HepG2 (cell line): ENCODE results near the gene NFX1. TPM values are rescaled to one million over a fixed set of nuclear protein-coding genes. Genes with fewer than 3 reads are reported as not detected.

ENCODE experiments used
- CHCHD3 ChIP-seq: sonication (generic); formaldehyde crosslinking; IDR thresholded peaks from 2 replicates; pipeline ENCODE4 v1.8.0; 2022; ENCODE audit warnings: mild to moderate bottlenecking, missing genetic modification reagents, moderate library complexity
- HINFP ChIP-seq: sonication (generic); formaldehyde crosslinking; IDR thresholded peaks from 2 replicates; pipeline ENCODE4 v1.4.0; 2020; ENCODE audit warnings: low read depth, mild to moderate bottlenecking, missing genetic modification reagents
- HMGXB4 ChIP-seq, 2 experiments: sonication (generic) in 1 of 2; formaldehyde crosslinking in 1 of 2; IDR thresholded peaks; 2 replicates each; pipeline versions ENCODE4 v1.4.0 to v1.6.1; 2018 to 2020; ENCODE audit warnings: missing genetic modification reagents in 2 of 2, borderline replicate concordance in 1 of 2, low read depth in 1 of 2, mild to moderate bottlenecking in 1 of 2, missing biosample characterization in 1 of 2
- KLF13 ChIP-seq: sonication (generic); formaldehyde crosslinking; IDR thresholded peaks from 2 replicates; pipeline ENCODE4 v1.4.0; 2020; ENCODE audit warnings: mild to moderate bottlenecking, missing genetic modification reagents
- SRSF1 ChIP-seq: fragments of 200-400 bp; formaldehyde crosslinking; optimal IDR thresholded peaks from 2 replicates; pipeline ENCODE3; 2017; ENCODE audit warnings: mild to moderate bottlenecking, low read depth, low read length, moderate library complexity
- USF2 ChIP-seq, 2 experiments: sonication (generic) in 1 of 2; formaldehyde crosslinking in 1 of 2; IDR thresholded peaks; 2 replicates each; pipeline versions ENCODE4 v1.5.1 to v1.6.1; 2011 to 2020; ENCODE audit warnings: borderline replicate concordance in 1 of 2, low read depth in 1 of 2, low read length in 1 of 2, mild to moderate bottlenecking in 1 of 2, missing genetic modification reagents in 1 of 2, moderate library complexity in 1 of 2
- YEATS2 ChIP-seq: sonication (generic); formaldehyde crosslinking; IDR thresholded peaks from 2 replicates; pipeline ENCODE4 v1.4.0; 2020; ENCODE audit warnings: missing genetic modification reagents, borderline replicate concordance
- ZBTB44 ChIP-seq: sonication (generic); formaldehyde crosslinking; IDR thresholded peaks from 2 replicates; pipeline ENCODE4 v1.4.0; 2020; ENCODE audit warnings: missing genetic modification reagents
- ZC3H13 ChIP-seq: sonication (generic); formaldehyde crosslinking; IDR thresholded peaks from 2 replicates; pipeline ENCODE4 v1.8.1; 2023; ENCODE audit warnings: mild to moderate bottlenecking, missing genetic modification reagents, moderate library complexity
- ZFP62 ChIP-seq: sonication (generic); formaldehyde crosslinking; IDR thresholded peaks from 2 replicates; pipeline ENCODE4 v1.4.0; 2020; ENCODE audit warnings: missing genetic modification reagents
- ZMAT3 ChIP-seq: sonication (generic); formaldehyde crosslinking; conservative IDR thresholded peaks from 2 replicates; pipeline ENCODE4 v1.7.0; 2021; ENCODE audit warnings: missing genetic modification reagents
- ZNF329 ChIP-seq: sonication (generic); formaldehyde crosslinking; IDR thresholded peaks from 2 replicates; pipeline ENCODE4 v1.9.0; 2021; ENCODE audit warnings: low read depth, mild to moderate bottlenecking, missing genetic modification reagents
- ZNF496 ChIP-seq: sonication (generic); formaldehyde crosslinking; IDR thresholded peaks from 2 replicates; pipeline ENCODE4 v1.8.1; 2023; ENCODE audit warnings: mild to moderate bottlenecking, moderate library complexity, missing genetic modification reagents; ENCODE audit not compliant: insufficient replicate concordance
- ZNF768 ChIP-seq: sonication (generic); formaldehyde crosslinking; IDR thresholded peaks from 2 replicates; pipeline ENCODE4 v1.4.0; 2020; ENCODE audit warnings: missing genetic modification reagents
- polyA plus RNA-seq, 8 experiments: library from polyadenylated mRNA; depleted of rRNA in 3 of 8; stranded (reverse) in 7 of 8; unstranded in 1 of 8; fragments of >200 nt; fragmentation: Illumina TruSeq in 4 of 8; extraction: Trizol in 4 of 8; gene quantifications; 2 replicates each; pipeline versions ENCODE4 v1.2.1 to v1.2.3, GENCODE V29; 2011 to 2016; ENCODE audit warnings: low read depth in 4 of 8, missing spikeins in 1 of 8, mixed read lengths in 1 of 8; ENCODE audit not compliant: insufficient read depth in 1 of 8
- total RNA-seq, 5 experiments: library from RNA; depleted of rRNA; stranded (reverse); fragments of >200 nt; fragmentation: Illumina TruSeq; extraction: Trizol; gene quantifications; 2 replicates each; pipeline ENCODE4 v1.2.3, GENCODE V29; 2016; ENCODE audit warnings: low read depth in 1 of 5
- TF ChIP-seq, protein P1 (sequence below): sonication (generic); formaldehyde crosslinking; IDR thresholded peaks from 2 replicates; pipeline ENCODE4 v1.8.1; 2022; ENCODE audit warnings: mild to moderate bottlenecking, missing genetic modification reagents
- TF ChIP-seq, protein P2 (sequence below): sonication (generic); formaldehyde crosslinking; conservative IDR thresholded peaks from 2 replicates; pipeline ENCODE4 v1.4.0; 2020; ENCODE audit warnings: missing genetic modification reagents

Gene NFX1
- total and polyA plus RNA-seq, 2 of the 13 experiments (the other 11 are each of a cell fraction or from before 2014, with no cell fraction given): 23.9 to 27.5 TPM

DNA sequence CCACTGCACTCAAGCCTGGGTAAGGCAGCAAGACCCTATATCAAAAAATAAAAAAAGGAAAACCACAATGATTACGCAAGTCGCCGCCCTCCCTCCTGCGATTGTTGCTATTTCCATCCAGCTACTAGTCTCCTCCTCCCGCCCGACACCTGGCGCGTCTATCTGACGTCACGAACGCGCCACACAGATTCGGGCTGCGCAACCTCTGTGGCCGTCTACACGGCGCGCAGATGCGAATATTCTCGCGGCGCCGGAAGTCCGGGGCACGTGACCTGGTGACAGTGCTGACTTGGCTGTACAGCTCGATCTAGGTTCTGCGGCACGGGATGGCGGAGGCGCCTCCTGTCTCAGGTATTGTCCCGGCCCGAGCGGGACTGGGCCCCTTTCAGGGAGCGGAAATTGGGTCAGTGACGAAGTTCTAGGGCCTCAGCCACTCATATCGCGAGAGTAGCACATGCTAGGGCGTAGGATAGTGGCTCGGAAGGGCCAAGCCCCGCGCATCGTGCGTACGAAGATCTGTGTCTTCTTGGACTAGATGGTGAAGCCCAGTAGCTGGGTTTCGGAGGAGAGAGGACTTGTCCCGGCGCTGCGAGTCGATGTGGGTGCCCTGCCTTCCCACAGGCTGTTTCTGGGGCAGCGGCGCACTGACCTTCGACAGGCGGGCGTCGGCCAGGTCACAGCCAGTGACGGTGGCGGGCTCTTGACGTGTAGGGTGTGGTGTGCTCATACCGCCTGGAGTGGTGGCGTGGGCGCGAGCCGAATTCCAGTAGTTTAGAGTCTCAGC, at the start of gene NFX1 (continued):
- TF ChIP-seq, protein P1, sequence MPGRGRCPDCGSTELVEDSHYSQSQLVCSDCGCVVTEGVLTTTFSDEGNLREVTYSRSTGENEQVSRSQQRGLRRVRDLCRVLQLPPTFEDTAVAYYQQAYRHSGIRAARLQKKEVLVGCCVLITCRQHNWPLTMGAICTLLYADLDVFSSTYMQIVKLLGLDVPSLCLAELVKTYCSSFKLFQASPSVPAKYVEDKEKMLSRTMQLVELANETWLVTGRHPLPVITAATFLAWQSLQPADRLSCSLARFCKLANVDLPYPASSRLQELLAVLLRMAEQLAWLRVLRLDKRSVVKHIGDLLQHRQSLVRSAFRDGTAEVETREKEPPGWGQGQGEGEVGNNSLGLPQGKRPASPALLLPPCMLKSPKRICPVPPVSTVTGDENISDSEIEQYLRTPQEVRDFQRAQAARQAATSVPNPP: peak; percentile 76; the same call in 1 of the 2 replicates
- TF ChIP-seq ZBTB44 (0 out of 2 replicates have a peak, but pooled peaks have one; percentile 10), ZNF496 (CRISPR knock-in tag) (no peak), ZC3H13 (CRISPR knock-in tag) (peak; percentile 51; the same call in 1 of the 2 replicates), ZNF329 (CRISPR knock-in tag) (peak; percentile 93), SRSF1 (peak; percentile 56), HINFP (CRISPR knock-in tag) (peak; percentile 72; the same call in 1 of the 2 replicates), USF2 (IDR thresholded peaks at IDR 0.05; ENCODE audit: low read depth, low read length) (peak; percentile 96), USF2 (CRISPR knock-in tag; IDR thresholded peaks at IDR 0.05; ENCODE audit: borderline replicate concordance) (peak; percentile 99), ZFP62 (no peak), HMGXB4 (CRISPR knock-in tag; IDR thresholded peaks at IDR 0.05; ENCODE audit: borderline replicate concordance in 1 of 2, low read depth in 1 of 2) (peak; percentile 79 to 93; a peak in 3 of 4 replicates), KLF13 (CRISPR knock-in tag) (0 out of 2 replicates have a peak, but pooled peaks have one; percentile 81), CHCHD3 (CRISPR knock-in tag) (0 out of 2 replicates have a peak, but pooled peaks have one; percentile 29), ZNF768 (peak; percentile 49; the same call in 1 of the 2 replicates), YEATS2 (CRISPR knock-in tag) (peak; percentile 98), ZMAT3 (peak; percentile 94; the same call in 1 of the 2 replicates)
- TF ChIP-seq, protein P2, sequence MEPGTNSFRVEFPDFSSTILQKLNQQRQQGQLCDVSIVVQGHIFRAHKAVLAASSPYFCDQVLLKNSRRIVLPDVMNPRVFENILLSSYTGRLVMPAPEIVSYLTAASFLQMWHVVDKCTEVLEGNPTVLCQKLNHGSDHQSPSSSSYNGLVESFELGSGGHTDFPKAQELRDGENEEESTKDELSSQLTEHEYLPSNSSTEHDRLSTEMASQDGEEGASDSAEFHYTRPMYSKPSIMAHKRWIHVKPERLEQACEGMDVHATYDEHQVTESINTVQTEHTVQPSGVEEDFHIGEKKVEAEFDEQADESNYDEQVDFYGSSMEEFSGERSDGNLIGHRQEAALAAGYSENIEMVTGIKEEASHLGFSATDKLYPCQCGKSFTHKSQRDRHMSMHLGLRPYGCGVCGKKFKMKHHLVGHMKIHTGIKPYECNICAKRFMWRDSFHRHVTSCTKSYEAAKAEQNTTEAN (CRISPR knock-in tag): peak; percentile 77; the same call in 1 of the 2 replicates
